Stimulated activated CD4-positive, alpha-beta T cell treated with anti-CD3 and anti-CD28 coated beads, Interleukin-15, amount 100 ng/mL, for 1 hour (primary cell): ENCODE measurements around the gene KRT72.

Source experiments
- DNase-seq, 2 donors: peaks; one replicate each; pipeline ENCODE4 v3.0.0-alpha.2; 2020; ENCODE audit warnings: low read depth in 1 of 2, low spot score in 1 of 2

Gene KRT72

DNA sequence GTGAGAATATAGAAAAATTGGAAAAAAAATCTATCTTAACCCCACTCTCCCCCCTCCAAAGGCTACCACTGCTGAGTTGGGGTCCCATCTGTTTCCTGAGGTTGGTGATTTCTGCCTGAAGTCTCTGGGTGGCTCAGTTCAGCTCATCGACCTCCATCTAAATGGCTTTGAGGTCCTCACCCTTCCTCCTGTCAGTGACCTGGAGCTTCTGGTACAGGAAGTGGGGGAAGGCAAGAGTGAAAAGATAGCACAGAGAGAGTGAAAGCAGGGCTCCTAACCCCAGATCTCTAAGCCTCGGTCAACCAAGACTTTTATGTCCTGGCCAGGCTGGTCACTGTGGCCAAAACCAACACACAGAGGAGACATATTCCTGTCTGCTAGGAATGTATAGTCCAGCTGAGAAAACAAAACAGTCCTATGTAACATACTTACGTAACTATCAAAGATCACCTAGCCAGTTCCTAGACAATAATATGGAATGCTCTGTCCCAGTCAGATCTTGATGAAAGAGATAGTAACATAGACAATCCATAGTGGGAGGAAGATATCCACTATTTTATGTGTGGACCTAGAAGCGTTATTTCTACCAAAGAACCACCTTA lies 29.4 kb upstream of the KRT72 start:
- no peak for DNase-seq

DNA sequence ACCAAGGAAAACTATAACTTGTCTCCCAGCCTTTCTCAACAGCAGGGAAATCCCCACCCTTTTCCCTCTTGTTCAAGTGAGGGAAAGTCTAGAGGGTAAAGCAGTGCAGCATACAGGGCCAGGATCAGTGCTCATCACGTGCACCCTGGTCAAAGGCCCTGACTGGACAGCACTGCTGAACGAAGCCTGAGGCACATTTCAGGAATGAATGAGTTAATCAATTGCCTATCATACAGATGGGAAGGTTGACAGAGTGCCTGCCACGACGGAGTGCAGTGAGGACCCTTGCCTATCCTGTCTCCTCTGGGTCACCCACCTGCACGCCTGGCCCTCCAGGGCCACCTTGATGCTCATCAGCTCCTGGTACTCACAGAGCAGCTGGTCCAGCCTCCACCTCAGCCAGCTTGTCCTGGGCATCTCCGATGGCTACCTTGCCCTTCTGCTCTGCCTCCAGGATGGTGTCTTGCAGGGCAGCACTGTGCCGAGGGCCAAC lies 28.8 kb upstream of the KRT72 start:
- no peak for DNase-seq

- no peak for DNase-seq
Measured at GRCh38 chr12:52629281-52630007, 28.2 kb upstream of the KRT72 start.

GRCh38 chr12:52628841-52629240 lies 27.6 kb upstream of the KRT72 start:
- DNase-seq, result no peak

DNA sequence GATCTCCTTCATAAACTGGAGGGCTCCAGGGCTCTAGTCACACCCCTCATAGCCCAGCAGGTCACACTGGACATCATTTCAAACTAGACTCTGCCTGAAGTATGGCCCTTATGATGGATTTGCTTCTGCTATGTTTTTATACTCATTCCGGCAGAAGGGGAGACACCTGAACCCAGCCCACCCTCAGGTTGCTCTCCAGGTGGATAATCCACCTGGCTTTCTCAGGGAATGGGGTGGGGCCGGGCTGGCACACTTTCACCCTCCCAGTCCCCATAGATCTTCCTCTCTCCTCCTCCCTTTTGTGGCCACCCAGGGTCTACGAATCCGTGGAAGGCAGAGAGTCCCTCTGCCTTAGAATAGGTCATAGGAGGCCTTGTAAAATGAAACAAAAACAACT lies 26.8 kb upstream of the KRT72 start:
- DNase-seq, result no peak

- no peak for DNase-seq
Measured at GRCh38 chr12:52627395-52628110, 26.3 kb upstream of the KRT72 start.

DNA sequence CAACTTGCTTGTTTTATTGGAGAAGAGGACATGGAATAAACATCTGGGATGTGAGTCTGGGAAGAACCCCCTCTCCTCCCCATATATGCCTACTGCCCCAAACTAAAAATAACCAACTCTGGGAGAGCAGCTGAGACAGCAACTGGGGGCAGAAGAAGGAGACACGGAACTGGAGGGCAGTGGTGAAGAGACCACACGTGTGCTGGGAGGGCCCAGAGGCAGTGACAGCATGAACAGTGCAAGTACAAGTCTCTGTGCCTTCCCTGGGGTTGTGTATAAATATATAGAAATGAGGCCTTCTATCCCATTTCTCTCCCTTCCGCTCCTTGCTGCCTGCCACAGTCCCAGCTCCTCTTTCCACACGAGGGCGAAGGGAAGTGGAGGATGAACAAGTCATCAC lies 21.1 kb upstream of the KRT72 start:
- DNase-seq, result no peak

- DNase-seq, result no peak
Measured at GRCh38 chr12:52618866-52619265, 17.6 kb upstream of the KRT72 start.

DNA sequence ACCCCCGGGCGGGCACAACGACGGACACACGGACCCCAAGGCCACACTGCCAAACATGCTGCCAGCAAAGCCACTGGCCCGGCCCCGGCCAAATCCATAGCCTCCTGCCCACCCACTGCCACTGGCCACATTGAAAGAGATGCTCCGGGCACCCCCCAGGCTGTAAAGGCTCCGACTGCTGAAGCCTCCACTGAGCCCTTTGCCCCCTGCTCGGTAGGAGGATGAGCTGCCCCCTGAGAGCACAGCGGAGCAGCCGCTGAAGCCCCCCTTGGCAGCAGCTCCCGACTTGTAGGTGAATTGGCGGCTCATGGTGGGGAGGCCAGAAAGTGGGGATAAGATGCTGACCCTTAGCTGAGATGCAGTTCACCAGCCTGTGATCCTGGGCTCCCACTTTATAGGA lies 17.0 kb upstream of the KRT72 start, which contains the start of gene KRT73:
KRT73 (minus strand) TSS at position 344 of the 400 bp plus-strand sequence; CDS start at position 309, 35 bp downstream.
- no peak for DNase-seq

DNA sequence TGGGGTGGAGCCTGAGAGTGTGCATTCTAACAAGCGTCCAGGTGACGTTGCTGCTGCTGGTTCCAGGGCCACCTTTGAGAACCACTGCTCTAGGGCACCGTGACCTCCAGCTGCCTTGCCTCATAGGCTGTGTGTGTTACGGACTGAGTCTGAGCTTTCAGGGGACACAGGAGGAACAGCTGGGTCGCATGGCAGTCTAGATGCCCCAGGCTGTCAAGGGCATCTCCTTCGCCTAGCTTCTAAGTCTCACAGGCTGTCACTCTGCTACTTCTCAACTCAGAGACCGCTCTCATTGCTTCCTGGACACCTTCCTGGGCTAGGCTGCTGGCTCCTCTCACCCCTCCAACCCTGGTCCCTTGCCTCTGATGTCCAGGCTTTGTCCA lies 16.1 kb upstream of the KRT72 start:
- no peak for DNase-seq

- DNase-seq, result no peak
Measured at GRCh38 chr12:52616680-52617402, 15.6 kb upstream of the KRT72 start.

DNA sequence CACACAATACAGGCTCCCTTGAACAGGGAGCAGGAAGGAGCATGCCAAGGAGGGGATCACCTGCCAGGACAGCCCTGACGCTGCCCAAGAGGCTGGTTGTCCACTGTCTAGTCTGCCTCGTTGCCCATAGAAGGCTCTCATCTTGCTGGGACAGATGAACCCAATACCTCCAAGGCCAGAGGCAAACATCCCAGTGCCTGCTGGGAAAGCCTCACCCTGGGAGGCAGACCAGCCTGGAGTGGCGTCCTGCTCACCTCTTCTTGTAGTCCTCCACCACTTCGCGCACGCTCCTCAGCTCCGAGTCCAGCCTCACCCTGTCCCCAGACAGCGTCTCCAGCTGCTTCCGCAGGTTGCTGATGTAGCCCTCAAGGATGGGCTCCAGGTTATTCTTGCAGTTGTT lies 14.6 kb upstream of the KRT72 start:
- DNase-seq, result no peak

DNA sequence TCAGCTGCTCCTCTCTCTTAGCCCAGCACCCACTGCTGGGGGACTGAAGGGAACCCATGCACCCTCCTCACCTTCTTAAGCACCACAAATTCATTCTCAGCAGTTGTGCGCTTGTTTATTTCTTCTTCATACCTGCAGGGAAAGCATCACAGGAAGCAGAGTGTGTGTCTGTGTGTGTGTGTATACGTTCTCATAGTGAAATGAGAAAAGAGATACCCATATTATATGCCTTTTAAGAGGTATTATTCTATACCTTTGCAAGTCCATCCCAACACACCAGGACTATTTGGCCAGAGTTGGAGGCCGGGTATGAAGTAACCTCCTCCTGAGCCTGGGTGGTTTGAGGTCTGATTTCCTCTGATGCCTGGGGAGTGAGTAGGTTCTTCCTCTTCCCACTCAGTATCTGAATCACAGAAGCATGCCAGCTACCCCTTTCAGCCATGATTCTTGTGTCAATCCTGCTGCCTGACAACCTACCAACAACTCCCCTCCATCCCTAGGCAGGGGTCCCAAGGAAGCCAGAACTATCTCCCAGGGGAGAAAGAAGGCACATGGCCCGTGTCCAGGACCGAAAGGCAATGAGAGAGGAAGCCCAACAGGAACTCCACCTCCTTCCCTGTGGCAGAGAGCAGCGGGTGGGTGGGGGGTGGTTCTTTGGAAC lies 14.1 kb upstream of the KRT72 start:
- no peak for DNase-seq

- DNase-seq, result no peak
Measured at GRCh38 chr12:52614381-52615207, 13.3 kb upstream of the KRT72 start.

GRCh38 chr12:52613384-52614030 lies 12.2 kb upstream of the KRT72 start:
- no peak for DNase-seq

GRCh38 chr12:52612431-52613383 lies 11.4 kb upstream of the KRT72 start:
- DNase-seq, result no peak

- no peak for DNase-seq
Measured at GRCh38 chr12:52611080-52611468, 9.8 kb upstream of the KRT72 start.

- no peak for DNase-seq
Measured at GRCh38 chr12:52608826-52609630, 7.8 kb upstream of the KRT72 start.
